Choroid plexus epithelial cell (primary cell): Measurements from ENCODE around the gene ZNF423.

Source experiments
- DNase-seq: peaks from one replicate; pipeline ENCODE4 v3.0.0-alpha.2; 2010; ENCODE audit warnings: low read depth
- H3K4me3 ChIP-seq: 2 replicates; pipeline ENCODE4 v1.5.1; 2011; ENCODE audit warnings: low read depth, mild to moderate bottlenecking, control low read depth, low read length, moderate library complexity
- CTCF ChIP-seq: conservative IDR thresholded peaks from 2 replicates; pipeline ENCODE4 v1.5.1; 2011; ENCODE audit warnings: low read depth, mild to moderate bottlenecking, control low read depth, inconsistent platforms, low read length, moderate library complexity

Gene ZNF423

DNA sequence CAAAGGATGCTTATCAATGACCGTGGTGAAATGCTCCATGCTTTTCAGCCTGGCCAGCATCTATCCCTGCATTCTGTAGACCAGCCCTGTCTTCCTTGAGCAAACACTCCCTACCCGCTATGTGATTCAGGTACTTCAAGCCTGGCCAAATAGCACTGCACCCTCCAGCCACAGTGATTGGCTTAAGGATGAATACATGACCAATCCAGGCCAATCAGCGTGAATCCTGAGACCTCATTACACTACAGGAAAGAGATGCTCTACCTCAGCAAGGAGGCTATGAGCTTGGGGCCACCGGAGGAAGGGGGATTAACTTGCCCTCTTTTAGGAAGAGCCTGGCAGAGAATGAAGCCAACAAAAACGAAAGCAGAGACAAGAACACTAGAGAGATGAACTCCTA lies 162.5 kb downstream of the ZNF423 start:
- no peak for TF ChIP-seq CTCF
- H3K4me3 ChIP-seq: no peak overlapping the region
- DNase-seq: no peak

GRCh38 chr16:49690778-49691177 lies 165.1 kb downstream of the ZNF423 start:
- no peak overlapping the region for H3K4me3 ChIP-seq
- no peak for TF ChIP-seq CTCF
- no peak for DNase-seq

DNA sequence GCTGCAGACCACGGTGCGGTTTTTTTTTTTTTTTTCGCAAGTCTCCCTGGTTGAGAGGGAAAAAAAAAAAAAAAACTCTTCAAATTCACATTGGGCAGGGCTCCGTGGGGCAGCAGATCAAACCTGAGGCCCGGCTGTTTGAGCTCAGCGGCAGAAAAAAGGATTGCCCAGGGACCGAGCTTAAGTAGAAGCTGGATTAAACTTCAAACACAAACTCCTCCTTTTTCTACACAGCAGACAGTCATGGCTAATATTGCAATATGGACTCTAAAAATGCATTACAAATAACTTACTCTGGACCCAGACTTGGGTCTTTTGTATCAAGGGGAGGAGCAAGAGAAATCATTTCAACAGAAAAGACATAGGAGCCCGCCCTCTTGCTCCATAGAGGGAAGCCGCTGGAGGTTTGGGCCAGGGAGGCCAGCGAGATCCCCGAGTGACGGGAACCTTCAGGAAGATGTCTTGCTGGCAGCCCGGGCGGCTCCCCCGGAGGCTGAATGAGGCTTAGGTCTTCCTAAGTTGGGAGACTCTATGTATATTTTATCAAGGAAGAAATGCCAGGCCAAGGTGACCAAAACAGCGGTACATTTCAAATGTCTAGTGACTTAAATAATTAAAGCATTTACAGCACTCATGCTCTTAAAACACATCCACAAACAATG lies 167.7 kb downstream of the ZNF423 start:
- TF ChIP-seq CTCF: no peak
- DNase-seq: no peak
- no peak overlapping the region for H3K4me3 ChIP-seq

DNA sequence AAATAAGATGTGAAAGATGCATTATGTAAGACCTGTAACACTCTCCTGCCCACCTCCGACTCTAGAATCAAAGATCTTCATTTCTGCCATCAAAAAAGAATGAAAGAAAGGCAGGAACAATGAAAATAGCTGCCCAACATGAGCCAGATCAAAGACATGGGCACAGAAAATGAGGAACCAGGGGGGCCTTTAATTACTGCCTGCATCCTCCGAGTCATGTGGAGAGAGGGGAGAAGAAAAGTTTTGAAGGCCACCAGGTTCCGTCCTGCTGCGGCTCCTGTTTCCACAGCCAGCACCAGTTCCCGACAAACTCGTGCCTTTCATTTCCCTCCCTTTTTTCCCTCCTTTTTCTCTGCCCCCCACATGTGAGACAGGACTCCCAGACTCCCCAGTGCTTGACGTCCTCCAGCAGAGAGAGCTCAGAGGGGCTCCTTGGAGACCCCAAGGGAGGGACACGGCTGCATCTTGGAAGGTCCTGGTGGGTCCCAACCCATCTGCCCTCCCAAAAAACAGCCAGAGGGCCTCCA lies 168.4 kb downstream of the ZNF423 start:
- H3K4me3 ChIP-seq: no peak overlapping the region
- DNase-seq: no peak
- no peak for TF ChIP-seq CTCF

DNA sequence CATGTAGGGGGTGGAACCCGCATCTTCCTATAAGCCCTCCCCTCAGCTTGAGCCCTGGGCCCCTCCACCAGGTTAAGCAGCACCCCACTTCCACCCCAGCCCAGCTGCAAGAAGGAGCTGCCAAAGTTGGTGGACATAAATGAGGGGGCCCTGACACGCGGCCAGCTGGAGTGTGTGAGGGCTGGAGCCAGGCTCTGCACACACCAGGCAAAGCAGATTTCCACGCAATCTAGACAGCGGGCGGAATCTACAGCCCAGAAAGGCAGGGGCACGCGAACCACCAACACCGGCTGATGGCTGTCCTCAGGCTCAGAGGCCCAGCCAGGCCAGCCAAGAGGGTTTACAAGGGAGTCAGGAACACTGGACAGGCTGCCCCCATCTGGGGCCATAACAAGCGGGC lies 171.2 kb downstream of the ZNF423 start:
- no peak for TF ChIP-seq CTCF
- no peak overlapping the region for H3K4me3 ChIP-seq
- DNase-seq: no peak

GRCh38 chr16:49682577-49683165 lies 173.2 kb downstream of the ZNF423 start:
- no peak for DNase-seq
- TF ChIP-seq CTCF: no peak

More at GRCh38 chr16:49682577-49683165, 173.2 kb downstream of the ZNF423 start:
- no peak overlapping the region for H3K4me3 ChIP-seq
